NCI-H146 treated with DMSO at 0.1 percent for 48 hours (cell line): ENCODE data around the gene CCNY.

Experiments used
- DNase-seq: peaks from one replicate; lab custom pipeline; 2025; ENCODE audit not compliant: unreplicated experiment; lab: John Stamatoyannopoulos, UW

CCNY gene

GRCh38 chr10:35467186-35467585, 130.9 kb downstream of the CCNY start:
- no peak for DNase-seq

DNA sequence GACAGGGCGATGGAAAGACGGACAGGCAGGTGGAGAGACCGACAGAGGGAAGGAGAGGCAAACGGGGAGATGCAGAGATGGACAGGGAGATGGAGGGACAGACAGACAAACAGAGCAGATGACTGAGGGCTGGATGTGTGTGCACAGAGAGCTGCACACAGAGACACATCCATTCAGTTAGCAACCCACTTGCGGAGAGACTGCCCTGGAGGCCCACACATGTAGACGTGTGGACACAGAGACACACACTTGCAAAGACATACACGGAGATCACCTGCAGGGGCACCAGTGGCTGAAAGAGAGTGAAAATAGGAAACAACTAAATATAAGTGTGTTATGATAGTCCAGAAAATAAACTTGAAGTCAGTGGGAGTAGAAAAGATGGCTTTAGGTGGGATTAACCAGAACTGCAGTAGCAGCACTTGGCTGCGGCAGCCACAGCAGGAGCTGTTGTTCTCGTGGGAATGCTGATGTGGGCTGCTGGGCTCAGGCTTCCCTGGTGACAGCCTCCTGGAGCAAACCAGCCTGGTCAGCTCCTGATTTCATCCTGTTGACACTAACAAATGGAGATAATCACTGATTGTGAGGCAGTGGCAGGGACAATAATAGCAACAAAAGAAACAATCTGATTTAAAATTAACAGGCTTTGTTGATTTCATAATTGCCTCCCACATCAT, 134.1 kb downstream of the CCNY start:
- peak; percentile 47 for DNase-seq

GRCh38 chr10:35470925-35471315, 134.6 kb downstream of the CCNY start:
- DNase-seq: no peak

- DNase-seq: no peak
Observed at GRCh38 chr10:35471435-35471834, 135.1 kb downstream of the CCNY start.

- DNase-seq: no peak
Observed at GRCh38 chr10:35480142-35480541, 143.8 kb downstream of the CCNY start.

- no peak for DNase-seq
Observed at GRCh38 chr10:35481413-35481812, 145.1 kb downstream of the CCNY start.

DNA sequence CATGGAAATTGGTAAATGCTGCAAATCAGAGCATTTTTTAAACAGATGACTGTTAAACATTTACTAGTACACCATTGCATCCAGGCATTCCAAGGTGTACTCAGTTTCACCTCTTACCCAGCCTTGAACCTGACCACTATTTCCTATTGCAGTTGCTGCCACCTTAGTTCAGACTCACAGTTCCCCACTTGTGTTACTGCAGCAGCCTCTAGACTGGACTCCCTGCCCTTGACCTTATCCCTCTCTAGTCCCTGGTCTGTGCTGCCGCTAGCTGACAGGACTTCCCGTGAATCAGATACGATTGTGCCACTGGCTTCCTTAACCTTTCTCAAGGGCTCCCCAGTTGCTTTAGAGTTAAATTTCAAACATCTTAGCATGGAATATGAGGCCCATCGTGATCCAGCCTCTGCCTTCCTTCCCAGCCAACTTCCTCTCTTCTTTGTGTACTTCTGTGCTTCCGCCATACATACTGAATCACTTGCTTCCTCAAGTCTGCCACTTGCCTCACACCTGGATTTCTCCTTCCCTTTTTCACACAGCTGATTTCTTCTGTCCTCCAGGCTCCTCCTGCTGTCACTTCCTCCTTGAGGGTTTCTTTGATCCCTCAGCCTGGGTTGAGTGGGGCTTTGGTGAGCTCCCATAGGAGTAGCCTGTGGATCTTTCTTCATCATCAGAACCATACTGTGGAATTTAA, 150.1 kb downstream of the CCNY start:
- no peak for DNase-seq

GRCh38 chr10:35487336-35488034, 151.2 kb downstream of the CCNY start:
- no peak for DNase-seq

DNA sequence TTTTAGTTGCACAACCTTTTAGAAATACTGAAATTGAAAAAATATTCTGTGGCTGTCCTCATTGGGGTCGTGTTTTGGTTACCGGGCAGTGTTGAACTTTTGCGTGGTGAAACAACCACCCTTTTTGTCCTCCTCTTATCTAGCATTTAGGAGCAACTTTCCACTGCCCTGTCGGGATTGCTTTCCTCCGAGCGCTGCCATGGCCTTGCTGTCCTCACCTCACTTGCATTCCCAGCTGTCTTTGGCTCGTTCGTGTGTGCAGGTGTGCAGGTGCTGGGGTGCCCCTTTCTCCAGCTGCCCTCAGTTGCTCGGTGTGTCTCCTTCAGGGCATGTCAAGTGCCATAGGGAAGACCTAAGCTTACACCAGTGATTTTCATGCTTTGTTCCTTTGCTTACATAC, 151.9 kb downstream of the CCNY start:
- DNase-seq: no peak

GRCh38 chr10:35492386-35493195, 156.3 kb downstream of the CCNY start:
- no peak for DNase-seq

DNA sequence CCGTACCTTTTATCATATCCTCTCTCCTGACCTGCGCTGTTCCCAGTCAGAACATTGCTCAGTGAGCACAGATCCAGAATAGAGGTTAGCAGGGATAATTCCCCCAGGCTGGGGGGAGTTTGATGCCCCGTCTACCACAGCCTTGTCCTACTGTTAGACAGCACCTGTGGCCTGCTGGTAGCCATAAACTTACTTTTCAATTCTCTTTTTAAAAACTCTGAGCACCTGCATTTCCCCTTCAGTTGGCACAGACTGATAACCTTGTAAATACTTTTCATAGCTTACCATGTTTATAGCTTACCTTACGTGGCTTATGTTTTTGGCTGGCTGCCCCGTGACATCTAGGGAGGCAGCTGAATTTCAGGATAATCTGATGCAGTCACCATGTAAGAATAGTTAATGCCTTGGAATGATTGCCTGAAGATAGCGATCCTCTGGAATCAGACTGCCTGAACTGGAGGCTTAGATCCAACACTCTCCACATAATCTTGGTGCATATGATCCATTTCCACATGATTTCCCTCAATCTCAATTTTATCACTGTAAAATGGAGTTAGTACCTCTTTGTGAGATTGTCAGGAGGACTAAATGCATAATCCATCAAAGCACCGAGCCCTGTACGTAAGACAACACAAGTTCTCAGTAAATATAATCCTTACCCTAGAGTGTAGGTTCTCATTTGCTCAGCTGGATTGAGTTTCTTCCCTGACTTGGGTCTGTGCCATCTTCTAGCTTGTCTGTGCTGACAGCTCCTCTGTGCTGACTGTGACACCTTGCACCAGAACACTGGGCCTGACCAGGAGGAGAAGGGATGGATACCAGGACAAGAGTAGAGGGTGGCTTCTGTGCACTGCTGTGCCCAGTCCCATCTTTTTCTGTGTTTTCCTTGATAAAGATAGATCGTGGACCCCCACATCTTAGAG, 157.1 kb downstream of the CCNY start:
- DNase-seq: no peak

GRCh38 chr10:35495521-35496119, 159.3 kb downstream of the CCNY start:
- DNase-seq: no peak

DNA sequence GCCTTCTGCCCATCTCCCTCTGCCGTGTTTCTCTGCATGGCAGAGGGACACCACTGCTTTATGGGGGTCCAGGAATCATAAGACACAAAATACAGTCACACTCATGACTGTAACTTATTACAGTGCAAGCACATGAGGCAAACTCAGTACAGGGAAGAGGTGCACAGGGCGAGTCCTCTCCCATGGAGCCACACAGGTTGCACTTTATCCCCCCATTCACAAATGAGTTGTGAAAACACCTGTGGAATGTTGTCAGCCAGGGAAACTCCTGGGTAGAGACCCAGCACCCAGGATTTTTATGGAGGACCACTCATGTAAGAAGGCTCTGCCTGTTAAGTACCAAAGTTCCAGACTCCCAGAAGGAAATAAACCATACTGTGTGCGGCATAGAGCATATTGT, 161.6 kb downstream of the CCNY start:
- no peak for DNase-seq

GRCh38 chr10:35498693-35499092, 162.4 kb downstream of the CCNY start:
- no peak for DNase-seq

DNA sequence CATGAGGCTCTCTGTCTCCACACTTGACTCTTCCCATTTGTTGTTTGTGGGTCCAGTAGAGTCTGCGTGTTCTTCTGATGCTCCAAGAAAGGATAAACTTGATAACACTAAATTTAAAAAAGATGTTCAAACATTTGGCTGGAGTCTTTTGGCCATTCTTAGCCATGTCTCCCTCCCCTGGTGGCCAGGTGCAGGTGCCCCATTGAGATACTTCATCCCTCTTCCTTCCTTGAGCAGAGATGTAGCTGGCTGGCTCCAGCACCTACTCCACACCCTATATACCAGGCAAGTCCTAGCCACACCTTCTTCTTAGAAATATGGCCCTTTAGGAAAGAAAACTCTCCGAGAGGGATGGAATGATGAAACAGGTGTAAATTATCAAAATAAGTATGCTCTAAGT, 165.6 kb downstream of the CCNY start:
- DNase-seq: no peak

GRCh38 chr10:35502692-35503091, 166.4 kb downstream of the CCNY start:
- DNase-seq: no peak

GRCh38 chr10:35503578-35503977, 167.3 kb downstream of the CCNY start:
- DNase-seq: peak; percentile 27

DNA sequence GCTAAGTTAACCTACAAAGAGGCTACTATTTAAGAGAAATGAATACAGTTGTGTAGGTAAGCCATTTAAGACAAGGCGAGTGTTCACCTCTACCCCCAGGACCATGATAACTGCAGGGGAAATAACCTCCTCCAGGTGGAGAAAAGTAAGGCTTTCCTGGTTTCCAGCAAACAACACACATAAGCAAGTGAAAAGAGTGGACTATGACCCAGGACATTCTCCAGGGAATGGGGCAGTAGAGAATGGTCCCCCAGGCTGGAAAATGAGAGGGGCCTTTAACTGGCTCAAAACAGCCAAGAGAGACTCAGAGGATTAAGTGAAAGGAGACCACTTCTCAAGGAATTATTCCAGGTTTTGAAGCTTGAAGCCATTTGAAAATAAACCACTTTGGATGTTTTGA, 167.8 kb downstream of the CCNY start:
- DNase-seq: no peak

DNA sequence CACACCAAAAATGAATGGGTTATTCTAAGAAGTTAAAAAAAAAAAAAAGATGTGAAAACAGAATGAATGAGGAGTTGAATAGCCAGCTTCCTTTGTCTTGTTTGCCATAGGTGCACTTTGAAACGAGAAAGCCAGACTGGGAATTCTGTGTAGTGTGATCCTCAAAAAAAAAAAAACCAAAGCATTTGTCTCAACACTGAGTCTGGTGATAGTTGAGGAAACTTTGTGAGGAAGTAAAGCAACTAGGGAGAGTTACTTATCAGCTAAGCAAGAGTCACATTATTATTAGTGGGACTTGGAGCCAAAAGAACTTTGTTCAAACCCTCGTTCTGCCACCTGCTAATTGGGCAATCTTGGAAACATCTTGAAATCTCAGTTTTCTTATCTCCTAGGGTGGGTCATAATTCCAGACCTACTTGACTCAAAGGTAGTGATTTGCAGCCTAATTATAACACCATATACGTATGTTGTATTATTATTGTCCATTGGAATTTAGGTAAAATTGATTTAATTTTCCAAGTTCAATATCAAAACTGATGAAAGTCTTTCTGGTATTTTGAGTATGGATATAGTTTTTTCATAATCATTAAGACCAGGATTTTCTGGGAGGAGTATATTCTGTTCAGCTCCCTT, 169.0 kb downstream of the CCNY start:
- DNase-seq: peak; percentile 61
